IPS-18a (cell line): ENCODE data around the gene NNT.
A peak's percentile ranks its signal among the peaks of the same experiment; 100 is the strongest.
"Not testable (repeated sequence)": the region's sequence is repeated elsewhere in the genome, so short reads cannot be mapped to it uniquely, and the experiment has no call there.

Experiments
- H3K27ac ChIP-seq: one replicate; pipeline ENCODE4 v1.5.1; 2013; ENCODE audit warnings: low read length
- H3K27me3 ChIP-seq: one replicate; pipeline ENCODE4 v1.6.1; 2013; ENCODE audit warnings: mild to moderate bottlenecking, low read length; ENCODE audit not compliant: control insufficient read depth, insufficient read depth
- H3K36me3 ChIP-seq: one replicate; pipeline ENCODE4 v1.6.1; 2013; ENCODE audit warnings: low read depth, low read length; ENCODE audit not compliant: control insufficient read depth
- H3K4me1 ChIP-seq: one replicate; pipeline ENCODE4 v1.6.1; 2013; ENCODE audit warnings: low read depth, low read length; ENCODE audit not compliant: control insufficient read depth
- H3K4me3 ChIP-seq: one replicate; pipeline ENCODE4 v1.5.1; 2013; ENCODE audit warnings: low read length
- H3K9ac ChIP-seq: one replicate; pipeline ENCODE4 v1.6.1; 2013; ENCODE audit warnings: mild to moderate bottlenecking, low read length, moderate library complexity
- H3K9me3 ChIP-seq: one replicate; pipeline ENCODE4 v1.6.1; 2013; ENCODE audit warnings: low read depth, low read length; ENCODE audit not compliant: control insufficient read depth

The NNT gene

DNA sequence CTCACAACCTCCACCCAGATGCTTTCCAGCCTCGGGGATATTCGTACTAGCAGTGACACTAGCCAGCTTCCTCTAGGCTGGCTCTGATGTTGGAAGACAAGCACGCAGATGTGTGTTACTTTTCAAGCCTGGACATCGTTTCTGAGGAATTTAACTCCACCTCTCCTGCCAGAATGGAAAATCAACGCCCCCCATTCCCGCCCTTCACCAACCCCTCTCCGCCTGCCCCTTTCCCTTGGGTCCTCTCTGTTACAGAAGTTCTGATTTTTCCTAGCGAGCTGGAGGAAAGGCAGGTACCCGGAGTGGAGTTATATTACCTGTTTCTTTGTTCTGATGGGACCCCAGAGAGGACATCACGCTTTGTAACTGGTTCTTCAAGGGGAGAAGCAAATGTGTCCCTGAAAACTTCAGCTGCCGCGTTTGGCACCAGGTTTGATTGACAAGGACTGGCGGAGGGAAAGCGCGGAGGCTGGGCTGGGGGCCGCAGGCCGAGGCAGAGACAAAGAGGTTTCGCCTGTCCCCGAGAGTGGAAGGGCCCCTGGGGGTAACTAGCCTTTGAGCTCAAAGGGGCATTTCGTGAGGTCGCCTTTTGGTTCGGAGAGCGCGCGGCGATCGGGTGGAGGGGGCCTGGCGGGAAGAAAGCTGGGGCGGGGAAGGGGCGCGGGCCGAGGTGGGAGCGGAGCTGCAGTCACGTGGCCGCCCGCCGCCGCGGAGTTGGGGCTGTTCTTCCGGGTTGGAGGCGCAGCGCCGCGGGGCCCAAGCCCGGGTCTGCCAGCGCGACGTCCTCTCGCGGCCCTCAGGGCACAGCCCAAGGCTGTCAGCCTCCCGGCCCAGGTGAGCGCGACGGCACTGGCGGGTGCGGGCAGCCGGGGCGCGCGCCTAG is at the start of gene NNT:
Gene NNT (plus strand): TSS at position 720 of the 883 bp plus-strand sequence. CDS start 6,016 bp downstream, outside the sequence.
- Histone ChIP-seq H3K9me3 (no peaks in the 10 kb centered on the region), H3K9ac (peak within 1 kb of the TSS; percentile 89), H3K27ac (peak within 1 kb of the TSS; percentile 74)

DNA sequence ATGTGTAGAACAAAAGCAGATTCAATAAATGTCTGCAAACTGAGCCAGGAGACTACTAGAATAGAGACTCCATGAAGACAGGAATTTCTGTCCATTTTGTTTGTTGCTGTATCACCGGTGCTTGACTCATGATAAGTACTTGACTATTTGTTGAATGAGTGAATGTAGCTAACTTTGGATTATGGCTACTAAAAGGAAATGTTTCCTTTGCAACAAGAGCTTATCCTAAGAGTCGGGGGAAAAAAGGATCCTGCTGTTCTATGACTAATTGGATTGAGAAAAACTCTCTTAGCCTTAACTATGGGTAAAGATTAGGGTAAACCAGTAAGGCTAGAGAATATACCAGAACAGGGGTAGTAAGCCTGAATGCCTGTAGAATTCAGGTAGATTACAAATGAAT is 49.6 kb upstream of the NNT start:
- Histone ChIP-seq H3K4me1 (peaks cover 5% of the 10 kb centered on the region), H3K9me3 (no peaks in the 10 kb centered on the region), H3K36me3 (peaks cover 55% of the 10 kb centered on the region), H3K9ac (no peak overlapping the region), H3K27ac (no peak overlapping the region), H3K27me3 (no peaks in the 10 kb centered on the region), H3K4me3 (no peak overlapping the region)

More for the DNA sequence above, at the start of gene NNT:
- H3K4me3 ChIP-seq, result peak within 1 kb of the TSS; percentile 90
- peaks cover 15% of the 10 kb centered on the region for H3K4me1 ChIP-seq
- peaks cover 13% of the 10 kb centered on the region for H3K27me3 ChIP-seq
- H3K36me3 ChIP-seq, result no peaks in the 10 kb centered on the region

DNA sequence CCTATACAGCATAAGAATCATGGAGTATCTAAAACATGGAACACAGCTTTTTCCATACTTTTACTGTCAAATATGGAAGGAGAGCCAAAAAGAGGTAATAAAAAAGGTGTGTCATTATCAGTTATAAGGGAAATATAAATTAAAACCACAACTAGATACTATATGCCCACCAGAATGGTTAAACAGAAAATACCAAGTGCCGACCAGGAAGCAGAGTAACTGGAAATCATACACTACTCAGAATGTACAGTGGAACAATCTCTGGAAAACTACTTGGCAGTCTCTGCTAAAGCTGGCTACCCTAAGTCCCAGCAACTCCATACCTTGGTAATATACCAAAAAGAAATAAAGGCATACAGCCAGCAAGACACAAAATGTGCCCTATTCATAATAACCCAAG is 48.5 kb upstream of the NNT start:
- Histone ChIP-seq H3K36me3 (peaks cover 55% of the 10 kb centered on the region), H3K9ac (no peak overlapping the region), H3K4me3 (peak overlapping the region; percentile 100), H3K9me3 (no peaks in the 10 kb centered on the region), H3K27me3 (no peaks in the 10 kb centered on the region), H3K4me1 (peaks cover 5% of the 10 kb centered on the region), H3K27ac (no peak overlapping the region)

DNA sequence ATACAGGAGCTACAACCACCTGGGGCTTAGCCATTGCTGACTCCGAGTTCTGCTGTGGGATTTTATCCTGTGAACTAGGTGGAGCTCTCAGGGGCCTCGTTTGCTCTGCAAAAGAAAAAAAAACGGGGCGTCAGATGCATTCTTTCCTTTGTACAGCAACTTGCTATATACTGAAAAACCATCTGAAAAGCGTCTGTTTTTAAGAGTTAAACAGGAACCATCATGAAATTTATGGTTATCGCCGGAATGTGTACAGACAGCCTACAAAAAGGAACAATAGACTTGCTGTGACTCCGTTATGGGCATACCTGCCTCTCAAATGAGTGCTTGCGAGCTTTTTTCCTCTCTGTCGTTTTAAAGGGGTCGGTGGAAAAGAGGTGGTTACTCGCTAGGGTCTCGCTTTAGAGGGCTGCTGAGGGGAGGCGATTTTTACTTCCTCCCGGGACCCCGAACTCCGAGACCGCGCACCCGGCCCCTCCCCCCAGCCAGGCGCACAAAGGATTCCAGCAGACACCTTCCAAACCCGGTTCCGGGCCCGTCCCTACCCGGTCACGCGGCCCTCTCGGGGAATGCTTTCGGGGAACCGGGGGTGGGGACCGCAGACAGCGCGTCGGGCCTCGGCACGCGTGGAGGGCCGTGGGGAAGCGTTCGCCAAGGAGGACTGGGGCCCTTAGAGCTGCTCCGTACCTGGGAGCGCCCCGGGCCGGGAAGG is 46.9 kb upstream of the NNT start:
- Histone ChIP-seq H3K4me3 (peak overlapping the region; percentile 100), H3K4me1 (peaks cover 5% of the 10 kb centered on the region), H3K9ac (peak overlapping the region; percentile 100), H3K27me3 (no peaks in the 10 kb centered on the region), H3K27ac (peak overlapping the region; percentile 98), H3K9me3 (no peaks in the 10 kb centered on the region), H3K36me3 (peaks cover 45% of the 10 kb centered on the region)

DNA sequence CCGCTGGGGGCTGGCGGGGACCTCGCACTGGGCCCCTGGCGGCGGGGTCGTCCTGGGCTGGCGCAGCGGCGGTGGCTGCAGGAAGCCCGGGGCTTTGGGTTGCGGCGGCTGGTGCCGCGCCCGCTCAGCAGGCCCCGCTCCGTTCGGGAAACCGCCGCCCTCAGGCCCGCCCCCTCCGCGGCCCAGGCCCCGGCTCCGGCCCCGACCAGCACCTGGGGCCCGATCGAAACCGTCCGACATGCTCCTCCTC is 46.4 kb upstream of the NNT start:
- not testable (repeated sequence) for H3K9me3 ChIP-seq, H3K4me1 ChIP-seq, H3K27me3 ChIP-seq
- Histone ChIP-seq H3K9ac (peak overlapping the region; percentile 100), H3K27ac (peak overlapping the region; percentile 98), H3K4me3 (peak overlapping the region; percentile 100), H3K36me3 (peaks cover 40% of the 10 kb centered on the region)

DNA sequence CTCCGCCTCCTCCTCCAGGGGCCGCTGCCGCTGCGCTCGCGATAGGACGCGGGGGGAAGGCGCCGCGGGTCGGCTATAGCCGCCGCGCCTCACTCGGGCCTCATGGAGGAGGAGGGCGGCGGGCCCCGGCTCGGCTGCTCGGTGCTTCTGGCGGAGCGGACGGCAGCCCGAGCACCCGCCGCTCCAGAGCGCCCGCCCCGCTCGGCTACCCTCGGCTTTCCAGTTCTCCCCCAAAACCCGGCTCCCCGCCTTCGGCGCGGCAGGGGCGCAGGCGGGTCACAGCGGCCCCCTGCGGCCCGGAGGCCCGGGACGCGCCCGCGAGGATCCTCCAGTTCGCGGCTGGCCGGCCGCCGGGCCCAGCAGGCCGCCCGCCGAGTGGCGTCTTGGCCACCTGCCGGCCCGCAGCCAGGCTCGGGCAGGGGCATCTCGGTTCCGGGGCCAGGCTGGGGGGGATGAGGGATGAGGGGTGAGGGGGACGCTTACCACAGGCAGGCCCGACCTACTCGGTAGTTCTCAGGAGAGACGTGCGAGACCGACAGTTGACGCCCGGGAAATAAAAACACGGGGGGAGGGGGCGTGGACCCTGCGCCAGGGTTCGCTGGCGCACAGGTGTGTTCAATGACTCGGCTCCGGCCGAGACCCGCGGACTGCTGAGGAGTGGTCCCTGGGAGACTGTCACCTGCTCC is 46.0 kb upstream of the NNT start, which contains the start of gene PAIP1:
Gene PAIP1 (minus strand): TSS at position 221 of the 686 bp plus-strand sequence. CDS start 231 bp downstream, outside the sequence.
- H3K4me3 ChIP-seq, result peak within 1 kb of the TSS; percentile 100
- peak within 1 kb of the TSS; percentile 98 for H3K27ac ChIP-seq
- H3K4me1 ChIP-seq, result peaks cover 5% of the 10 kb centered on the region
- peak within 1 kb of the TSS; percentile 100 for H3K9ac ChIP-seq
- H3K27me3 ChIP-seq, result no peaks in the 10 kb centered on the region
- no peaks in the 10 kb centered on the region for H3K9me3 ChIP-seq
- H3K36me3 ChIP-seq, result peaks cover 36% of the 10 kb centered on the region

DNA sequence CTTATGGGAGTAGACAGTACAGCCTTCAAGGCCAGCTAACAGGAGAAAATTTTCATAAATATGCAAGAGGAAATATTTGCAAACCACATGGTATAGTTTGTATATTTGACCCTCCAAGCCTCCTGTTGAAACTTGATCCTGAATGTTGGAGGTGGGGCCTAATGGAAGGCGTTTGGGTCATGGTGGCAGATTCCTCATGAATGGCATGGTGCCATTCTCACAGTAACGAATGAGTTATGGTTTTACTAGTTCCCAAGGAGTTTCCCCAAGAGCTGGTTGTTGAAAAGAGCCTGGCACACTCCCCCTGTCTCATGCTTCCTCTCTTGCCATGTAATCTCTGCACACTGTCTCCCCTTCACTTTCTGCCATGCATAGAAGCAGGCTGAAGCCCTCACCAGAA is 42.9 kb upstream of the NNT start:
- H3K4me3 ChIP-seq, result no peak overlapping the region
- no peak overlapping the region for H3K27ac ChIP-seq
- H3K36me3 ChIP-seq, result peaks cover 7% of the 10 kb centered on the region
- no peaks in the 10 kb centered on the region for H3K27me3 ChIP-seq
- no peaks in the 10 kb centered on the region for H3K9me3 ChIP-seq
- H3K4me1 ChIP-seq, result no peaks in the 10 kb centered on the region
- no peak overlapping the region for H3K9ac ChIP-seq

DNA sequence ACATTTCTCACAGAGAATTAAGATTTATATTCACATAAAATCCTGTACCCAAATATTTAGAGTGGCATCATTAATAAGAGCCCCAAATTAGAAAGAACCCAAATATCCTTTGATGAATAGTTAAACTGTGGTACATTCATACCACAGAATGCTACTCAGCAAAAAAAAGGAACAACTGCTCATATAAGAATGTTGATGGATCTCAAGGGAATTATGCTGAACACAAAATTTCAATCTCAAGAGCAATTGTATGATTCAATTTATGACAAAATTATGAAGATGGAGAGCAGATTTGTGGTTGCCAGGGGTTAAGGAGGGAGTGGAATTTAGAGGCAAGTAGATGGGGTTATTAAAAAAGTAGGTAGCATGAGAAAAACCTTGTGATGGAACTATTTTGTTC is 41.6 kb upstream of the NNT start:
- no peaks in the 10 kb centered on the region for H3K36me3 ChIP-seq
- no peak overlapping the region for H3K27ac ChIP-seq
- H3K9ac ChIP-seq, result no peak overlapping the region
- H3K9me3 ChIP-seq, result no peaks in the 10 kb centered on the region
- H3K4me3 ChIP-seq, result no peak overlapping the region
- no peaks in the 10 kb centered on the region for H3K27me3 ChIP-seq
- no peaks in the 10 kb centered on the region for H3K4me1 ChIP-seq

DNA sequence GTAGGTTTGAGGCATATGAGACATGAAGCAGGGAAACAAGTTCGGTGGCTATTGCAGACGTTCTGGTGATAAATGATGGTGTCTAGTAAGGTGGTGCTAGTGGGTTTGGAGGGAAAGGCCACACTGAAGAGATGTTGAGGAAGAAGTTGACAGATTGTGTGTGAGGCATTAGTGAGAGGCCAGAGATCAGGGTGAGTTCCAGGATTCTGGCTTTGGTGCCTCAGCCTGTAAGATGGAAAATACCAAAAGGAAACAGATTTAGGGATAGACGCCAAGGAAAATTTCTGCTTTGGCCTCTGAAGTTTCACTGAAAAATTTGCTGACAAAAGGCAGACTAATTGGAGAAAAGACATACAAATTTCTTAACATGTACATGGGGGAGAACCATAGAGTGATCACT is 39.7 kb upstream of the NNT start:
- Histone ChIP-seq H3K4me1 (no peaks in the 10 kb centered on the region), H3K27ac (no peak overlapping the region)

DNA sequence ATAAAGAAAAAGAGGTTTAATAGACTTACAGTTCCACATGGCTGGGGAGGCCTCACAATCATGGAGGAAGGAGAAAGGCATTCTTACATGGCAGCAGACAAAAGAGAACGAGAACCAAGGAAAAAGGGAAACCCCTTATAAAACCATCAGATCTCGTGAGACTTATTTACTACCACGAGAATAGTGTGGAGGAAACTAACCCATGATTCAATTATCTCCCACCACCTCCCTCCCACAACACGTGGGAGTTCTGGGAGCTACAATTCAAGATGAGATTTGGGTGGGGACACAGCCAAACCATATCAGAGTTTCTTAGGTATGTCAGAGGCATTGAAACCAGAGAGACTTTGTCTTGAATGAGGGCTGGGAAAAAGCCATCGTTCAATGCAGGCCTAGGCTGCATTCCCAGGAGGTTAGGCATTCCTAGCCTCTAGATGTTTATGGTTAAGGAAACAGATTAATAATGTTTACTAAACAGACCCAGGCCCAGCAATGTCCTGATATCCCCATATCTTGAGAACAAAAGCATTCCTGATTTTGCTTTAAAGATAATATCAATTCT is 38.6 kb upstream of the NNT start:
- Histone ChIP-seq H3K27ac (no peak overlapping the region), H3K9ac (no peak overlapping the region), H3K4me1 (no peaks in the 10 kb centered on the region), H3K4me3 (no peak overlapping the region), H3K27me3 (no peaks in the 10 kb centered on the region), H3K9me3 (no peaks in the 10 kb centered on the region), H3K36me3 (no peaks in the 10 kb centered on the region)

More for the DNA sequence above, 39.7 kb upstream of the NNT start:
- Histone ChIP-seq H3K9me3 (no peaks in the 10 kb centered on the region), H3K4me3 (no peak overlapping the region), H3K9ac (no peak overlapping the region), H3K36me3 (no peaks in the 10 kb centered on the region), H3K27me3 (no peaks in the 10 kb centered on the region)

DNA sequence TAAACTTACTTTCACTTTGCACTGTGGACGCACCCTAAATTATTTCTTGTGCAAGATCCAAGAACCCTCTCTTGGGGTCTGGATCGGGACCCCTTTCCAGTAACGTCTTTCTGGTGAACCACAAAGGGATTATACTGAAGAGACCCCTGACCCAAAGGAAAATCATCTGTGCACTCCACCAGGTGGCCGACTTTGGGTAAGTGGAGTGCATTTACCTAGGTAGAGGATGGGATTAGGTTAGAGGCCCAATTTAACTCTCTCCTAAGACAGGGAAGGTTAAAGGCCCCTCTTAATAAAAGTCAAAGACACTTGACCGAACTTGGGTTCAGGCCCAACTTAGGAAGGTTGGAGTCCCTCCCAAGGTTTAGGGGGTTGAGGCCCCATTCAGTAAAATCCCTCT is 37.9 kb upstream of the NNT start:
- Histone ChIP-seq H3K4me1 (no peaks in the 10 kb centered on the region), H3K9me3 (no peaks in the 10 kb centered on the region), H3K36me3 (no peaks in the 10 kb centered on the region), H3K27me3 (no peaks in the 10 kb centered on the region), H3K9ac (no peak overlapping the region), H3K27ac (no peak overlapping the region), H3K4me3 (no peak overlapping the region)
